ENCODE measurements around the gene CORT. TPM values are rescaled to one million over a fixed set of nuclear protein-coding genes. Genes with fewer than 3 reads are reported as not detected.

Gene CORT
- total RNA-seq, 1 experiment from 2014 or later = 0.41 TPM

- peak; percentile 84 for DNase-seq (ENCODE audit: low spot score)
Observed at GRCh38 chr1:10474613-10475507, 25.0 kb downstream of the CORT start, which contains the start of gene PEX14. PEX14 (plus strand) TSS chr1:10474950; CDS start chr1:10474967, 17 bp downstream.

- no peak for DNase-seq (ENCODE audit: low spot score)
Observed at GRCh38 chr1:10475510-10475909, 25.7 kb downstream of the CORT start.

- no peak for DNase-seq (ENCODE audit: low spot score)
Observed at GRCh38 chr1:10479296-10479695, 29.5 kb downstream of the CORT start.

- DNase-seq (ENCODE audit: low spot score) = no peak
Observed at GRCh38 chr1:10480614-10481013, 30.8 kb downstream of the CORT start.

GRCh38 chr1:10484521-10484920 lies 34.7 kb downstream of the CORT start:
- no peak for DNase-seq (ENCODE audit: low spot score)

- no peak for DNase-seq (ENCODE audit: low spot score)
Observed at GRCh38 chr1:10489291-10490055, 39.6 kb downstream of the CORT start.

GRCh38 chr1:10490286-10490970 lies 40.6 kb downstream of the CORT start:
- no peak for DNase-seq (ENCODE audit: low spot score)

GRCh38 chr1:10494418-10494753 lies 44.6 kb downstream of the CORT start:
- DNase-seq (ENCODE audit: low spot score) = no peak

GRCh38 chr1:10494754-10495474 lies 45.1 kb downstream of the CORT start:
- peak; percentile 54 for DNase-seq (ENCODE audit: low spot score)

GRCh38 chr1:10495475-10495817 lies 45.6 kb downstream of the CORT start:
- no peak for DNase-seq (ENCODE audit: low spot score)

GRCh38 chr1:10495952-10496351 lies 46.1 kb downstream of the CORT start:
- no peak for DNase-seq (ENCODE audit: low spot score)

- DNase-seq (ENCODE audit: low spot score) = no peak
Observed at GRCh38 chr1:10497109-10497508, 47.3 kb downstream of the CORT start.

- no peak for DNase-seq (ENCODE audit: low spot score)
Observed at GRCh38 chr1:10498231-10498630, 48.4 kb downstream of the CORT start.

Other genes starting within 250 kb of the CORT start
- gene KIF1B, start 239.5 kb upstream of the CORT start, total RNA-seq (2014; rRNA removed; shearing (Covaris generic)) = 11.4 and 13.6 TPM in 2 replicates
- 119 and 198 TPM in 2 replicates for gene PGD, start 51.0 kb upstream of the CORT start, total RNA-seq (2014; rRNA removed; shearing (Covaris generic))
- gene CENPS, start 19.6 kb upstream of the CORT start, total RNA-seq (2014; rRNA removed; shearing (Covaris generic)) = 24.5 and 31.4 TPM in 2 replicates
- gene DFFA, start 22.5 kb downstream of the CORT start, total RNA-seq (2014; rRNA removed; shearing (Covaris generic)) = 28.8 and 36.8 TPM in 2 replicates
- gene PEX14, start 24.9 kb downstream of the CORT start, total RNA-seq (2014; rRNA removed; shearing (Covaris generic)) = 9.3 and 14.0 TPM in 2 replicates